ENCODE measurements around the gene SLC10A2.

DNA sequence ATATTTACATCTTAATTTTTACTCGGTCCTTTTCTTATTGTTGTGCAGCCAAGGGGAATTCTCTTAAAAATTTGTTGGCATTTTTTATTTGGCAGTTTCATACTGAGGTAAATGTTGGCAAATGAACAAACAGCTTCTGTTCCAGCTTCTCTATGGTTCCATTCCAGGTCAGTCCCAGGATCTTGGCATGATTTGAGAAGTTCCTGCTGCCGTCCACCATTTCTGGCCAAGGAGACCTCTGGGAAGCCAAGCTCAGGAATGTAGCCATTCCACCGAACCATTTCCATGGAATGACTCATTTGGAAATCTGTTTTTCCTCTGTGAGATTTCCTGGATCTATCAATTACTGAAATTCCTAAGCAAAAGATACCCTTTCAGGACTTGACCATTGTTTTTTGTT, 43.9 kb downstream of the SLC10A2 start:
- TF ChIP-seq, protein P1, sequence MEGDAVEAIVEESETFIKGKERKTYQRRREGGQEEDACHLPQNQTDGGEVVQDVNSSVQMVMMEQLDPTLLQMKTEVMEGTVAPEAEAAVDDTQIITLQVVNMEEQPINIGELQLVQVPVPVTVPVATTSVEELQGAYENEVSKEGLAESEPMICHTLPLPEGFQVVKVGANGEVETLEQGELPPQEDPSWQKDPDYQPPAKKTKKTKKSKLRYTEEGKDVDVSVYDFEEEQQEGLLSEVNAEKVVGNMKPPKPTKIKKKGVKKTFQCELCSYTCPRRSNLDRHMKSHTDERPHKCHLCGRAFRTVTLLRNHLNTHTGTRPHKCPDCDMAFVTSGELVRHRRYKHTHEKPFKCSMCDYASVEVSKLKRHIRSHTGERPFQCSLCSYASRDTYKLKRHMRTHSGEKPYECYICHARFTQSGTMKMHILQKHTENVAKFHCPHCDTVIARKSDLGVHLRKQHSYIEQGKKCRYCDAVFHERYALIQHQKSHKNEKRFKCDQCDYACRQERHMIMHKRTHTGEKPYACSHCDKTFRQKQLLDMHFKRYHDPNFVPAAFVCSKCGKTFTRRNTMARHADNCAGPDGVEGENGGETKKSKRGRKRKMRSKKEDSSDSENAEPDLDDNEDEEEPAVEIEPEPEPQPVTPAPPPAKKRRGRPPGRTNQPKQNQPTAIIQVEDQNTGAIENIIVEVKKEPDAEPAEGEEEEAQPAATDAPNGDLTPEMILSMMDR (IDR thresholded peaks at IDR 0.05): no peak
- no peak for TF ChIP-seq POLR2A (IDR thresholded peaks at IDR 0.05)

Measured in lower leg skin (tissue), 3 donors.